GM21825 (cell line): ENCODE measurements around the gene FBXW9.
"Not testable (repeated sequence)": the region's sequence is repeated elsewhere in the genome, so short reads cannot be mapped to it uniquely, and the experiment has no call there.

ENCODE experiments used
- ATAC-seq: cut with Tn5 transposase; IDR thresholded peaks from one replicate; pipeline ENCODE4 v1.9.1; 2021; ENCODE audit warnings: mild to moderate bottlenecking, moderate library complexity; ENCODE audit not compliant: unreplicated experiment

The FBXW9 gene

DNA sequence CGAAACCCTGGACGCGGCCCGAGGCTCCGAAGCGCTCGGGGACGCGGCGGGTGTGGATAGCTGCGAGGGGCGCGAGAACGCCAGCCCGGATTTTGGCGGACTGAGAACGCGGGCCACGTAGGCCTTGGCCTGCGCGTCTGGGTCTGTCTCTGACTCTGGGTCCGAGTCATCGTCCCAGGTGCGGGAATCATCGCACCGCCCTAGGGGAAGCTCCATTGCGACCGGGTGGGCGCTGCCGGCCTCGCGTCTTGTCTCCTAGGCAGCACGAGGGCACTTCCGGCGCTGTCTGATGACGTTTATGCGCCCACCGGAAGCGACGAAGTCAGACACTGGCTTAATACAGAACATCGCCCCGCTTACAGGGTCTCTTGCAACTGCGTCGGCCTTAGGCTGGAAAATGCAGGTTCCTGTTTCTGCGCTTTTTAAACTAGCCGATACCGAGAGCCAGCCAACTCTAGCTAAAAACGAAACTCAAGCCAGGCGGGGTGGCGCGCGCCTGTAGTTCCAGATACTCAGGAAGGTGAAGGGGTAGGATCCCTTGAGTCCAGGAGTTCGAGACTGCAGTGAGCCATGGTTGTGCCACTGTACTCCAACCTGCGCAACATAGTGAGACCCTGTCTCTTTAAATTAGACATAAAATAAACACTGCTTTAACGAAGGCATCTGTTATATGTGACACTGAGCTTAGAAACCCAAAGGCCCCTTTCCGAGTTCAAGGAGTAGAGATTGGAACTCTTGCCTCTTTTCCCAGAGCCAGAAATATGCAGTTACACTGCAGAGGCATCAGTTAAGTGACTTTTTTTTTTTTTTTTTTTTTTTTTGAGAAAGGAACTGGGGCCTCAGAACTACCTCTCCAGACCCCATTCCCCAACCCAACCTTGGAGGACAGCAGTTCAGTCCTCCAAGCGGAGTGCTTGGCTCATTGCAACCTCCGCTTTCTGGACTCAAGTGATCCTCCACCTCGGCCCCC lies at the start of gene FBXW9:
TSS of gene FBXW9 (minus strand) at position 266 of the 970 bp plus-strand sequence. CDS start at position 216, 50 bp downstream.
- ATAC-seq = peak; percentile 56

DNA sequence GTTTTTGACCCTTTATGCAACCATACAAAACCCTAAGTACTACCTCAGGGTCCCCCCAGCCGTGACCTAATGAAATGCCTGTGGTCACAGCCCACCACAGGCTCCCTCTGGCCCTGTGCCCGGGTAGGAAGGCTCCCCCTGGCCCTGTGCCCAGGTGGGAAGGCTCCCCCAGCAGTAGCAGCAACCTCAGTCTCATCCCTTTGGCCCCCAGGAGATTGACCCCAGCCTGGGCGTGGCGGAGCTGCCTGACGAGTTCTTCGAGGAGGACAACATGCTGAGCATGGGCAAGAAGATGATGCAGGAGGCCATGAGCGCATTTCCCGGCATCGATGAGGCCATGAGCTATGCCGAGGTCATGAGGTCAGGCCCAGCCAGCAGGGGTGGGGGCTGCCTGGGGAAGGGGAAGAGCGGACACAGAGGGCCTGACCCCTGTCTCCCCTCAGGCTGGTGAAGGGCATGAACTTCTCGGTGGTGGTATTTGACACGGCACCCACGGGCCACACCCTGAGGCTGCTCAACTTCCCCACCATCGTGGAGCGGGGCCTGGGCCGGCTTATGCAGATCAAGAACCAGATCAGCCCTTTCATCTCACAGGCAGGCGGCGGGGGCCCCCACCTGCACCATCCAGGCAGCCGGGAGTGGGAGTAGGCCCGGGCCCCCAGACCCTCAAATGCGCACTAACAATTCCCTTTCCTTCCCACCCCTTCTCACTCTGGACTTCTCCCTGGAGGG lies 48.9 kb upstream of the FBXW9 start:
- ATAC-seq = no peak

DNA sequence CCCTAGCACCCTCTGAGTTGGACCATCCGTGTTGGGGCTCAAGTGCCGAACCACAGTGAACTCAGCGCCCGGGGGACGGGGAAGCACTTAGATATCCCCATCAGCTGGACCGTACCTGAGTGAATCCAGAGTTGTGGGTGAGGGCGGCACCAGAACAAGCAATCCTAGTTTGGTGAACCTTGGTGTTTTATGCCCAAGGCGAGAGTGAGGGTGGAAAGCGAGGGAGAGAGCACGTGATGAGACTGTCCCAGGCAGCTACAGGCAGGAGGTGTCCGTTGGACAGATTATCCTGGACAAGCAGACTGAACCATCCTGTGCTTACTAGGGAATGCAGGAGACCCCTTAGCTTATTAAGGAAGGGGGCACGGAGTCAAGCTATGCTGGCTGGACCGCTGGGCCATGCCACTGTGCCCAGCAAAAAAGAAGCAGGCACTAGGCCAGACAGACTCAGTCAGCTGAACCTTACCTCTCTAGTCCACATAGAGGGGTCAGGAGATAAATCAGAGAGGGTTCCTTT lies 41.5 kb upstream of the FBXW9 start:
- ATAC-seq = no peak

GRCh38 chr19:12736995-12737834 lies 40.8 kb upstream of the FBXW9 start, which contains the start of gene GET3:
GET3 (plus strand) TSS chr19:12737497; CDS start chr19:12737506, 9 bp downstream.
- ATAC-seq = peak; percentile 67

DNA sequence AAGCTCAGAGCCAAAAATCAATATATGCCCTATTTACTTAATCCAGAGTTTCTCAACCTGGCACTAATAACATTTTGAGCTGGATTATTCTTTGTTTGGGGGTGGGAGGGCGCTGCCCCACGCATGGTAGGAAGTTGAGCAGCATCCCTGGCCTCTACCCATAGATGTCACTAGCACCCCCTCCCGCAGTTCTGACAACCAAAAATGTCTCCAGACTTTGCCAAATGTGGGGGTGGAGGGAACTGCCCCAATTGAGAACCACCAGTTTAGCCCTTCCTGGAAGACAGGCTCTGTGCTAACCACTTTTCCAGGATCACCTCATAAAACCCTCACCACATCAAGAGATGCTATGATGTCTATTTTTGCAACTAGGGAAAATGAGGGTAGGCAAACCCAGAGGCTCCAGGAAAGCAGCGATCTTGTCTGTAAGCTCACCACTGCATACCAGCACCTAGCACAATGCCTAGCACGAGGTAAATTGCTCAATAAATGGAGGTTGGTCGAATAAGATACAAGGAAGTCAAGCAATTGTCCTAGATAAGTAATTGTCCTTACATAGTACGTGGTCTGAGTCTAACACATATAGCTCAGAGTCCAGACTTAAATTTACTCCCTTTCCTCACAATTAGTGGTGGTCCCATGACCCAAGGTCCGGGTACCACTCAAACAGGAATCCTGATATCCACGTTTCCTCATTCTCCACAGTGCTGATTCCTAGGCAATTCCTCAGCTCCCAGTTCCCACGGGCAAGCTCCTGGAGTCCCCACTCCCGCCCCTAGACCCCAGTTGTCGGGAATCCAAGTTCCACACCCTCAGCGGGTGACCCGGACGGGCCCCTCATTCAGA lies 37.2 kb upstream of the FBXW9 start:
- no peak for ATAC-seq

- ATAC-seq = no peak
Observed at GRCh38 chr19:12731337-12731736, 34.9 kb upstream of the FBXW9 start.

- no peak for ATAC-seq
Observed at GRCh38 chr19:12730064-12730463, 33.6 kb upstream of the FBXW9 start.

- no peak for ATAC-seq
Observed at GRCh38 chr19:12727745-12728433, 31.5 kb upstream of the FBXW9 start.

DNA sequence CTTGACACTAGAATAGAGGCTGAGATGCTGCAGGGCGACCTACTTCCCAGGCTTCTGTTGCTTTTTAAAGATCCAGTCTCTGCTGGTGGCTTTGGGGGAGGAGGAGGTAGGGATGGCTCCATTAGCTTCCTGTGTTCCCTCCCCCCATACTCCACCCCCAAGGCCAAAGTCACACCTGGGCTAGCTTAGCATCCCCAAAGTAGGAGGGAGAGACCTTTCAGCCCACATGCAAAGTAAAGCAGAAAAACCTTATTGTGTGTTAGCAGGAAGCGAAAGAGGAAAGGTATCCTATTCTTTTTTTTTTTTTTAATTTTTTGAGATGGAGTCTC lies 30.5 kb upstream of the FBXW9 start:
- no peak for ATAC-seq

- not testable (repeated sequence) for ATAC-seq
Observed at GRCh38 chr19:12725612-12726011, 29.2 kb upstream of the FBXW9 start.

- no peak for ATAC-seq
Observed at GRCh38 chr19:12723641-12724426, 27.4 kb upstream of the FBXW9 start, which contains the start of gene TNPO2. TNPO2 (minus strand) TSS chr19:12723932; CDS start chr19:12720977, 2,955 bp downstream.

GRCh38 chr19:12723381-12723640 lies 26.9 kb upstream of the FBXW9 start:
- no peak for ATAC-seq

- peak; percentile 56 for ATAC-seq
Observed at GRCh38 chr19:12722566-12723380, 26.3 kb upstream of the FBXW9 start.

DNA sequence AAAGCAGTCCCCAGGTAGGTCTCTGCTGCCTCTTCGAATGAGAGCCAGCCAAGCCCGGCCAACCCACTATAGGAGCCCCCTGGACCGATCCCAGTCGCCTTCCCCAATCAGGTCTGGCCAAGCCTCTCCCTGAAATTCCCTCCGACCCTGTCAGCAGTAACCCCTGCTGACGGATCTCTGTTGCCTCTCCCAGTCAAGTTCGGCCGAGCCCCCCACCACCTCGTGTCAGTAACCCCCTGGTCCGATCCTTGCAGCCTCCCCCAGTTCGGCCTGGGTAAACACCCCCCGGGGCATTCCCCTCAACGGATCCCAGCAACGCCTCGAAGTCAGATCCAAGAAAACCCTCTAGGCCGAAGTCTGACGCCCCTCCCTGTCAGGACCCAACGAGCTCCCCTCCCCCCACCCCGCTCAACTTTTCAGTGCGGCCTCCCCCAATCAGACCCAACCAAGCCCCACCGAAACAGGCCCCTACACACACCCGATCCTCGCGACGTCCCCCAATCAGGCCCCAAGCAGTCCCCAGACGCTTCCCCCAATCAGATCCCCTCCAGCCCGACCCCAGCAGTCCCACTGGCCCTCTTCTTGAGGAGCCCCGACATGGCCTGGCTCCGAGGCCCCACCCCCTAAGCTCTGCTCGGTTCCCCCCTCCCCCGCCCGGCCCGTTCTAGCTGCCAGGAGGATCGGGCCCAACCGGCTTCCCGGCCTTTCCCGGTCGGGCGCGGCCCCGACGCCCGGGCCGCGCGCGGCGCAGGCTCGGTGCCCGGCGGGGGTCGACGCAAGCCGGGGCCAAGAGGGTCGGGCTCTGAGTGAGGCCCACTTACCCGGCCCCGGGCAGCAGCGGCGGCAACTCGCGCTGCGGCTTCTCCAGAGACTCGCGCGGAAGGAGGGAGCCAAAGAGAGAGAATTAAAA lies 25.5 kb upstream of the FBXW9 start:
- no peak for ATAC-seq

DNA sequence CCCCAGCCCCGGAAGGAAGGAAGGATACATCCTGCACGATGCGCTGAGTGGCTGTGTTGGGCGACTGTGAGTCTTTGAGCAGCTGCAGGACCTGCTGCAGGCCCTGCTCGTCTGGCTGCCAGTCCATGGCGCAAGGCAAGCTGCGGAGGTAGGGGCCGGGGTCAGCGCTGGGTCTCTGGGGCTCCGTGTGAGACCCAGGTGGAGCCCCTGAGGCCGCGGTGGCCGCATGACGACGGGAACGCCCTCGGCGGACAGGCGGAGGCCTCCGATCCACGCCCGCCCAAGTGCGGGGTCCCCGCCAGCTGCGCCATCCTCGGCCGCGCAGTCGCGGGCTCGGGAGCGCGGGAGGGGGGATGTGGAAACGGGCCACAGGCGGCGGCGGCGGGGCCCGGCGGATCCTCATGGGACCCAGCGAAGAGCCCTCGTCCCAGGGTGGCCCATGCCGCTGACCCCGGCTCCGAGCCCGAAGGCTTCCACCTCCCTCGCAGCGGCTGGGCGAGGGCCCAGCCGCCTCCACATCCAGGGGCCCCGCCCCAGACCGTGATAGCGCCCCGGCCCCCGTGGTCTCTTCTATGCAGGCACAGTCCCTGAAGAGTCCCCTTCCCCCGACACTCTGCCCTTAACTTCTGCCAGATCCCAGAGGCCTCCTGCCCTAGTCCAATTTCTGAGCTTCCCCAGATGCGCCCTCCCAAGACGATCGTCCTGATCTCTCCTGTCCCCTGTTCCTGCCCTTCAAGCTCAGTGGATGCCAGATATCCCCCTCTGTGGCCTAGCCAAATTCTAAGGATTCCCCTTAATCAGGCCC lies 24.6 kb upstream of the FBXW9 start:
- no peak for ATAC-seq

GRCh38 chr19:12720296-12720695 lies 23.9 kb upstream of the FBXW9 start:
- no peak for ATAC-seq
